ENCODE results near the gene ILKAP. TPM values are rescaled to one million over a fixed set of nuclear protein-coding genes. Genes with fewer than 3 reads are reported as not detected.

ILKAP gene
- total RNA-seq, 1 experiment from 2014 or later, result 49.9 TPM

DNA sequence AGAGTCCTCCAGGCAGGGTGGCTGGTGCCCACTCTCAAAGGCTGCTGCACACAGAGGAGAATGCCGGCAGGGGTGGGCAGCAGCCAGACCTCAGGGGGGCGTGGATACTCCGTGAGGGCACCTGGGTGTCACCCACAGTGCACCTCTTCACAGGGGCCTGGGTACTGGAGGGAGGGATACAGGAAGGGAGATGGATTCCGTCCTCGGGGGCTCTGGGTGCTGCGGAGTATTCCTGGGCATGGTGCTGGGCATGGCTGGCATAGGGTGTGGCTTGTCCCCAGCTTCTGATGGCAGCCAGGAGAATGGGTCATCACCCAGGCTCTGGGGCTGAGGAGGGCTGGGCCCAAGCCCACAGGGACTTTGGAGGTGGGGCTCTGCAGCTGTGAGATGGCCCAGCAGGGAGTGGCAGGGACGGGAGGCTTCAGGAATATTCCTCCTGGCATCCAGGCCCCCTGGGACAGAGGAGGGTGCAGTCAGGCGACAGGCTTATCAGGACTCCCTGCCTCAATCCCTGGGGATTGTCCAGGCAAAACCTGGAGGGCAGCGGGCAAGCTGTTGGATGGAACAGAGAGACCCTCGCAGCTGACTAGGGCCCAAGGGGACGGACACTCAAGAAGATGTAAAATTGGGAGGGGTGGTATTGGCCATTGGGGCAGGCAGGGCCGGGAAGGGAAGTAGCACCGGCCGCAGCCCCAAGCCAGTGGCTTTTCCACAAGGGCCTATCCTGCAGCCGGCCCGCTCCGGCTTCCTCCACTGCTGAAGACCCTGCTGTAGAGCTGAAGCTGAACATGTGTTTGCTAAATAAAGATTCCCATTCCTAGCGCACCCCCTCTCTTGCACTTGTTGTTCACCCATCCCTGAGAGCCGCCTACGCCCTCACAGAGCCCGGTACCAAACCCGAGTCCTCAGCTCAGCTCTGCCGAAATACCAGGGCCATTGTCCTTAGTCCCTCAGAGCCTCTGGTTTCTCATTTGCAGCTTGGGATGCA, 70.7 kb downstream of the ILKAP start:
- Histone ChIP-seq H3K4me3 (ENCODE audit: low read depth in 2 of 2, low read length in 2 of 2) (no peak overlapping the region), H3K27me3 (ENCODE audit: control insufficient read depth, insufficient read depth, low read length) (no peaks in the 10 kb centered on the region), H3K36me3 (ENCODE audit: control insufficient read depth, insufficient read depth, low read length) (no peaks in the 10 kb centered on the region), H3K4me1 (ENCODE audit: control insufficient read depth, insufficient read depth, low read length) (no peaks in the 10 kb centered on the region), H3K9me3 (ENCODE audit: control insufficient read depth, insufficient read depth, low read depth, low read length) (no peaks in the 10 kb centered on the region), H3K27ac (ENCODE audit: low read length) (no peak overlapping the region)
- ATAC-seq (no peak), DNase-seq (ENCODE audit: low read depth, low spot score) (no peak)
- no TSS peak for BruUV-seq (replicated peaks)
- ChIA-PET CTCF (no interaction called here), POLR2A (interaction anchor here (0.6 kb wide), 1 partner anchor 9 kb away, joined by 3 read pairs; no protein-coding TSS in a partner anchor)
- TF ChIP-seq, protein P1, sequence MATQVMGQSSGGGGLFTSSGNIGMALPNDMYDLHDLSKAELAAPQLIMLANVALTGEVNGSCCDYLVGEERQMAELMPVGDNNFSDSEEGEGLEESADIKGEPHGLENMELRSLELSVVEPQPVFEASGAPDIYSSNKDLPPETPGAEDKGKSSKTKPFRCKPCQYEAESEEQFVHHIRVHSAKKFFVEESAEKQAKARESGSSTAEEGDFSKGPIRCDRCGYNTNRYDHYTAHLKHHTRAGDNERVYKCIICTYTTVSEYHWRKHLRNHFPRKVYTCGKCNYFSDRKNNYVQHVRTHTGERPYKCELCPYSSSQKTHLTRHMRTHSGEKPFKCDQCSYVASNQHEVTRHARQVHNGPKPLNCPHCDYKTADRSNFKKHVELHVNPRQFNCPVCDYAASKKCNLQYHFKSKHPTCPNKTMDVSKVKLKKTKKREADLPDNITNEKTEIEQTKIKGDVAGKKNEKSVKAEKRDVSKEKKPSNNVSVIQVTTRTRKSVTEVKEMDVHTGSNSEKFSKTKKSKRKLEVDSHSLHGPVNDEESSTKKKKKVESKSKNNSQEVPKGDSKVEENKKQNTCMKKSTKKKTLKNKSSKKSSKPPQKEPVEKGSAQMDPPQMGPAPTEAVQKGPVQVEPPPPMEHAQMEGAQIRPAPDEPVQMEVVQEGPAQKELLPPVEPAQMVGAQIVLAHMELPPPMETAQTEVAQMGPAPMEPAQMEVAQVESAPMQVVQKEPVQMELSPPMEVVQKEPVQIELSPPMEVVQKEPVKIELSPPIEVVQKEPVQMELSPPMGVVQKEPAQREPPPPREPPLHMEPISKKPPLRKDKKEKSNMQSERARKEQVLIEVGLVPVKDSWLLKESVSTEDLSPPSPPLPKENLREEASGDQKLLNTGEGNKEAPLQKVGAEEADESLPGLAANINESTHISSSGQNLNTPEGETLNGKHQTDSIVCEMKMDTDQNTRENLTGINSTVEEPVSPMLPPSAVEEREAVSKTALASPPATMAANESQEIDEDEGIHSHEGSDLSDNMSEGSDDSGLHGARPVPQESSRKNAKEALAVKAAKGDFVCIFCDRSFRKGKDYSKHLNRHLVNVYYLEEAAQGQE (IDR thresholded peaks at IDR 0.05; ENCODE audit: insufficient read depth in 1 of 2, low read depth in 2 of 2, low read length in 1 of 2), result no peak
- TF ChIP-seq POLR2AphosphoS5 (IDR thresholded peaks at IDR 0.05; ENCODE audit: low read depth, low read length) (no peak), SIN3A (IDR thresholded peaks at IDR 0.05; ENCODE audit: borderline replicate concordance, insufficient read depth, low read depth, low read length) (no peak), TCF7L2 (IDR thresholded peaks at IDR 0.05; ENCODE audit: low read depth, low read length) (no peak)
- TF ChIP-seq, protein P2, sequence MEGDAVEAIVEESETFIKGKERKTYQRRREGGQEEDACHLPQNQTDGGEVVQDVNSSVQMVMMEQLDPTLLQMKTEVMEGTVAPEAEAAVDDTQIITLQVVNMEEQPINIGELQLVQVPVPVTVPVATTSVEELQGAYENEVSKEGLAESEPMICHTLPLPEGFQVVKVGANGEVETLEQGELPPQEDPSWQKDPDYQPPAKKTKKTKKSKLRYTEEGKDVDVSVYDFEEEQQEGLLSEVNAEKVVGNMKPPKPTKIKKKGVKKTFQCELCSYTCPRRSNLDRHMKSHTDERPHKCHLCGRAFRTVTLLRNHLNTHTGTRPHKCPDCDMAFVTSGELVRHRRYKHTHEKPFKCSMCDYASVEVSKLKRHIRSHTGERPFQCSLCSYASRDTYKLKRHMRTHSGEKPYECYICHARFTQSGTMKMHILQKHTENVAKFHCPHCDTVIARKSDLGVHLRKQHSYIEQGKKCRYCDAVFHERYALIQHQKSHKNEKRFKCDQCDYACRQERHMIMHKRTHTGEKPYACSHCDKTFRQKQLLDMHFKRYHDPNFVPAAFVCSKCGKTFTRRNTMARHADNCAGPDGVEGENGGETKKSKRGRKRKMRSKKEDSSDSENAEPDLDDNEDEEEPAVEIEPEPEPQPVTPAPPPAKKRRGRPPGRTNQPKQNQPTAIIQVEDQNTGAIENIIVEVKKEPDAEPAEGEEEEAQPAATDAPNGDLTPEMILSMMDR (IDR thresholded peaks at IDR 0.05), result no peak
- intact Hi-C loops (cut with micrococcal nuclease; ENCODE audit: unreplicated experiment) (no loop called here), in situ Hi-C loops (cut with HindIII; ENCODE audit: low pct_unique_long_range_greater_than_20kb, low sequenced_read_pairs) (no loop called here)

DNA sequence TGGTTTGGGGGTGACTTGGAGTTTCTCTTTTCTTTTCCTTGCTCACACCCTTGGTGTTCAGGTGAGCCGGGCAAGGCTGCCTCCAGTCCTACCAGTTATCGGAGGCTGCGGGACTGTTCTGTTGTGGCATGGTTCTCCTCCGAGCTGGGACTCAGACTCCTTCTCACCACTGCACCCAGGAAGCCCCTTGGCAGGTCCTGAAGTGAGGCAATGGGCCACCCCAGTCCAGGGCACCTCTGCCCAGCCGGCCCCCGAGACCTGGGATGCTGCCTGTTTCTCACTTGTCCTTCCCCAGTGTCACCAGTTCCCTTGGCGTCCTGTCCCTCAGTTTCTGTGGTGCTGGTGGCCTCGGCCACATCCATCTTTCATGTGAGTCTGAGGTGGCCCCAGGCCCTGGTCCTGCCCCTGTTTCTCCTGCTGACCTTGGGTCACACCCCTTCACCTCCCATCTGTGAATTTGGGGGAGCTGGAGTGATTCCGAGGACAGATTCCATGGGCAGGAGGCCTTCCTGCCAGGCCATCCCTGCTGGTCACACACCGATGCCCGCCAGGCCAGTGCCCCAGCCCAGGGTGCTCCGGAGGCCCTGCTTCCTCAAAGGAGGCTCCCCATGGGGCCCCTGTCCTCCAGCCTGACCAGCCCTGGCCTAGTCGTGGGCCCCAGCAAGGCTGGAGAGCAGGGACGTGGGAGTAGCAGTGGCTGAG, 71.6 kb downstream of the ILKAP start:
- no peak overlapping the region for H3K27ac ChIP-seq (ENCODE audit: low read length)
- H3K36me3 ChIP-seq (ENCODE audit: control insufficient read depth, insufficient read depth, low read length), result no peaks in the 10 kb centered on the region
- no peaks in the 10 kb centered on the region for H3K4me1 ChIP-seq (ENCODE audit: control insufficient read depth, insufficient read depth, low read length)
- BruUV-seq (replicated peaks), result no TSS peak
- ATAC-seq (no peak), DNase-seq (ENCODE audit: low read depth, low spot score) (no peak)
- ChIA-PET POLR2A (no interaction called here), CTCF (no interaction called here)
- no peak overlapping the region for H3K4me3 ChIP-seq (ENCODE audit: low read depth in 2 of 2, low read length in 2 of 2)
- in situ Hi-C loops (cut with HindIII; ENCODE audit: low pct_unique_long_range_greater_than_20kb, low sequenced_read_pairs), result no loop called here
- no peaks in the 10 kb centered on the region for H3K27me3 ChIP-seq (ENCODE audit: control insufficient read depth, insufficient read depth, low read length)
- no peaks in the 10 kb centered on the region for H3K9me3 ChIP-seq (ENCODE audit: control insufficient read depth, insufficient read depth, low read depth, low read length)
- TF ChIP-seq, protein P2 (IDR thresholded peaks at IDR 0.05), result no peak
- TF ChIP-seq POLR2AphosphoS5 (IDR thresholded peaks at IDR 0.05; ENCODE audit: low read depth, low read length) (no peak), TCF7L2 (IDR thresholded peaks at IDR 0.05; ENCODE audit: low read depth, low read length) (no peak), SIN3A (IDR thresholded peaks at IDR 0.05; ENCODE audit: borderline replicate concordance, insufficient read depth, low read depth, low read length) (no peak)
- TF ChIP-seq, protein P1 (IDR thresholded peaks at IDR 0.05; ENCODE audit: insufficient read depth in 1 of 2, low read depth in 2 of 2, low read length in 1 of 2), result no peak
- intact Hi-C loops (cut with micrococcal nuclease; ENCODE audit: unreplicated experiment), result no loop called here

Data from Panc1 (cell line).